Measurements from ENCODE around the gene ELMO1.

The ELMO1 gene

DNA sequence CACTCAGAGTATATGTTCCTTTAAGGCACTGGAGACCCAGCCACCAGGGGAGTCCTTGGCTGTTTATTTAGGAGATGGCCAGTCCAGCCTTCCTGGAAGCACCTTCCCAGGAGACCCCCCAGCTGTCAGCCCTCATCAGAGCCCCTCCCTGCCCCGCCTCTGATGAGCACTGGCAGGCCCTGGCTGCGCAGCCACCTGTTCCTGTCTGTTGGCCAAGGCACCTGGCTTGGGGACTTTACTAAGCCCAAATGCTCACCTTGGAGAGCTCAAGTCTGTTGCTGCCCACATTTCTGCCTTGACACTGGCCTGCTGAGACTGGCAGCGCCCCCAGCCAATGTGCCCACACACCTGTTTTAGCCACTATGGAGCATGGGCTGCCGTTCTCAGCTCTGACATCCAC is 124.7 kb downstream of the ELMO1 start:
- no peaks in the 10 kb centered on the region for H3K9me3 ChIP-seq (ENCODE audit: control insufficient read depth, low read length)
- H3K27me3 ChIP-seq (ENCODE audit: control insufficient read depth, insufficient read depth, low read length), result no peaks in the 10 kb centered on the region
- H3K4me2 ChIP-seq (ENCODE audit: low read length), result no peak overlapping the region
- TF ChIP-seq, protein P1, sequence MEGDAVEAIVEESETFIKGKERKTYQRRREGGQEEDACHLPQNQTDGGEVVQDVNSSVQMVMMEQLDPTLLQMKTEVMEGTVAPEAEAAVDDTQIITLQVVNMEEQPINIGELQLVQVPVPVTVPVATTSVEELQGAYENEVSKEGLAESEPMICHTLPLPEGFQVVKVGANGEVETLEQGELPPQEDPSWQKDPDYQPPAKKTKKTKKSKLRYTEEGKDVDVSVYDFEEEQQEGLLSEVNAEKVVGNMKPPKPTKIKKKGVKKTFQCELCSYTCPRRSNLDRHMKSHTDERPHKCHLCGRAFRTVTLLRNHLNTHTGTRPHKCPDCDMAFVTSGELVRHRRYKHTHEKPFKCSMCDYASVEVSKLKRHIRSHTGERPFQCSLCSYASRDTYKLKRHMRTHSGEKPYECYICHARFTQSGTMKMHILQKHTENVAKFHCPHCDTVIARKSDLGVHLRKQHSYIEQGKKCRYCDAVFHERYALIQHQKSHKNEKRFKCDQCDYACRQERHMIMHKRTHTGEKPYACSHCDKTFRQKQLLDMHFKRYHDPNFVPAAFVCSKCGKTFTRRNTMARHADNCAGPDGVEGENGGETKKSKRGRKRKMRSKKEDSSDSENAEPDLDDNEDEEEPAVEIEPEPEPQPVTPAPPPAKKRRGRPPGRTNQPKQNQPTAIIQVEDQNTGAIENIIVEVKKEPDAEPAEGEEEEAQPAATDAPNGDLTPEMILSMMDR (IDR thresholded peaks at IDR 0.05), result no peak
- no peak overlapping the region for H3K27ac ChIP-seq
- no peaks in the 10 kb centered on the region for H3K36me3 ChIP-seq (ENCODE audit: control insufficient read depth, insufficient read depth, low read length)
- H3K4me1 ChIP-seq, result no peaks in the 10 kb centered on the region
- no peak overlapping the region for H2AFZ ChIP-seq
- no peak overlapping the region for H3K4me3 ChIP-seq (ENCODE audit: low read depth, low read length)
- no peaks in the 10 kb centered on the region for H3K79me2 ChIP-seq
- H3K9ac ChIP-seq, result no peak overlapping the region

DNA sequence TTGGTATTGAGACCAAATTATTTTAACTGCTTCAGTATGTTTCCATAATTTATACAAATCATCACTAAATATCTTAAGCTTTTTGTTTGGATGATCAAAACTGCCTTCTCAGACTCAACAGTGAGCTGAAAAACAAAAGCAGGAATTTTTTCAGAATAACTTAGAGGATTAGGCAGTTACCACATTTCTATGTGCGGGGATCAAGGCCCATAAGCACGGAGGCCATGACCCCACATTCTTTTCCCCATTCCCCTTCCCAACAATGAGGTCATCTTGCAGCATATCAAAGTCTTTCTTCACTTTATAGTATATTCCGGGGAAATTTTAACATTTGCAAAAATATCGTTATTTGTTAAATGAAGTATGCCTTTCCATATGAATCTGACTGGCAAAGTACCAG is 125.8 kb downstream of the ELMO1 start:
- Histone ChIP-seq H3K27me3 (ENCODE audit: control insufficient read depth, insufficient read depth, low read length) (no peaks in the 10 kb centered on the region), H3K79me2 (no peaks in the 10 kb centered on the region), H3K4me3 (ENCODE audit: low read depth, low read length) (no peak overlapping the region), H3K9me3 (ENCODE audit: control insufficient read depth, low read length) (no peaks in the 10 kb centered on the region), H3K36me3 (ENCODE audit: control insufficient read depth, insufficient read depth, low read length) (no peaks in the 10 kb centered on the region), H3K9ac (no peak overlapping the region), H3K27ac (no peak overlapping the region), H3K4me1 (no peaks in the 10 kb centered on the region), H3K4me2 (ENCODE audit: low read length) (no peak overlapping the region), H2AFZ (no peak overlapping the region)
- TF ChIP-seq, protein P1 (IDR thresholded peaks at IDR 0.05), result no peak

DNA sequence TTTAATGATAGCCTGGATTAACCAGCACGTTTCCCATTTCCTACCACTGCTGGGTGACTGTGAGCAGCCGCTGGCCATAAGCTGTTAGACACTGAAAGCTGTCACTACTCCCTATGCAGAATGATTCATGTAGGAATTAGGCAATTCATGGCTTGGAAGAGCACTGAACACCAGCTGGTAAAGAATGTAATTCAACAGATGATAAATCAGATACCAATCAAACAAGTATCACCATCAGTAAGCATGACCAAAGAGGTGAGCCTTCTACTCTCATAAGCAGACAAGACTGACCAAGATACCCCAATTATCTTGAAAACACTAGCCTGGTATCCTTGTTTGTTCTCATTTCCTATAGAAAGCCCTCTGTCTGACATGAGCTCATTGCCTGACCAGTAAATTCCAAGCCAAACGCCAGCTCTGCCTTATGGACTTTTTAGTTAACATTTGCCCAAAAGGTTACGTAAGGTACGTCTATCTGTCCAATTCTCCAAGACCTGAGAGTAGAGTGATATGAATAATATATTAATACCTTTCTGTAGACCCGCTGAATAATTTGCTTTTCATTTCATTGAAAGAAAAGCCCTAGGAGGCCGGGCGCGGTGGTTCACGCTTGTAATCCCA is 127.7 kb downstream of the ELMO1 start:
- H2AFZ ChIP-seq, result no peak overlapping the region

DNA sequence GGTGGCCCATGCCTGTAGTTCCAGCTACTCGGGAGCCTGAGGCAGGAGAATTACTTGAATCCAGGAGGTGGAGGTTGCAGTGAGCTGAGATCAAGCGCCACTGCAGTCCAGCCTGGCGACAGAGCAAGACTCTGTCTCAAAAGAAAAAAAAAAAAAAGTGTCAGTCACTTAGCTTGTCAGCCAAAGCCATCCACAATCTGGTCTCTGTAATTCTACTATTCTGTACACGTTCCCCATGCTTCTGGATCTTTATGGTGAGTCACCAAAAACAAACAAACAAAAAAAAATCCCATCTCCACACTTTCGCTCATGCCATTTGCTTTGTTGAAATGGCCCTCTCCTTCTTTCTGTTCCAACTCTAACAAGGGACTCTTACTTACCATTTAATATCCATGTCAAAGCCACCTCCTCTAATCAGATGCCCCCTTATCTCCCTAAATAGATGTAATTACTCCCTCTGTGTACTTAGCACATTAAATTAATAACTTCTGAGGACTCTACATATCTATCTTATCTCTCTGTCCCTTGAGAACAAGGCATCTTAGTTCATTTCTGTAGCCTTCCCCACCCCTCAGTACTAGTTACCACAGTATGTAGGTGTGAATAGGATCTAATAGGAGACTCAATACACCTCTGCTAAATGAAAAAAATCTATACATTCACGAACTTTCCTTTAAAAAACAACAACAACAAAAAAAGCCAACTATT is 128.4 kb downstream of the ELMO1 start:
- no peaks in the 10 kb centered on the region for H3K36me3 ChIP-seq (ENCODE audit: control insufficient read depth, insufficient read depth, low read length)
- H2AFZ ChIP-seq, result no peak overlapping the region
- H3K79me2 ChIP-seq, result no peaks in the 10 kb centered on the region
- no peak overlapping the region for H3K4me3 ChIP-seq (ENCODE audit: low read depth, low read length)
- no peaks in the 10 kb centered on the region for H3K27me3 ChIP-seq (ENCODE audit: control insufficient read depth, insufficient read depth, low read length)
- no peaks in the 10 kb centered on the region for H3K9me3 ChIP-seq (ENCODE audit: control insufficient read depth, low read length)
- no peak overlapping the region for H3K9ac ChIP-seq
- TF ChIP-seq, protein P1 (IDR thresholded peaks at IDR 0.05), result no peak
- H3K4me1 ChIP-seq, result no peaks in the 10 kb centered on the region
- H3K27ac ChIP-seq, result no peak overlapping the region
- no peak overlapping the region for H3K4me2 ChIP-seq (ENCODE audit: low read length)

More for the DNA sequence above, 127.7 kb downstream of the ELMO1 start:
- Histone ChIP-seq H3K4me3 (ENCODE audit: low read depth, low read length) (no peak overlapping the region), H3K27ac (no peak overlapping the region), H3K36me3 (ENCODE audit: control insufficient read depth, insufficient read depth, low read length) (no peaks in the 10 kb centered on the region), H3K4me2 (ENCODE audit: low read length) (no peak overlapping the region), H3K27me3 (ENCODE audit: control insufficient read depth, insufficient read depth, low read length) (no peaks in the 10 kb centered on the region), H3K79me2 (no peaks in the 10 kb centered on the region), H3K4me1 (no peaks in the 10 kb centered on the region), H3K9ac (no peak overlapping the region), H3K9me3 (ENCODE audit: control insufficient read depth, low read length) (no peaks in the 10 kb centered on the region)
- TF ChIP-seq, protein P1 (IDR thresholded peaks at IDR 0.05), result no peak

DNA sequence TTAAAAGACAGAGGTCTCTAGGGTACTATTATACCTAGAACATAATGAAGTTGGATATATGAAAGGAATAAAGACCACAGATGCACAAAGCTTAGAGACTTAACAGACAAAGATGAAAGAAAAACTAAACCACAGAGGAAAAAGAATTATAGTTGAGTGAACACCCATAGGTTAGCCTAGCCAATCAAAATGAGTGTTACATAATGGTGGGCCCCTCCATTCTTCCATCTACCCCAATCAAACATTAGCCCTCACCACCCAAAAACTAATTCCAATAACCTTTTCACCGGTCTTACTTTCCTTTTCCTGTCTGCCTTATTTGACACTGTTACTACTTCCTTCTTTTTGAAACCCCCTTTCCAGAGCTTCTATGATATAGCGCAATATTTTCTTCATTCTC is 130.1 kb downstream of the ELMO1 start:
- Histone ChIP-seq H3K27me3 (ENCODE audit: control insufficient read depth, insufficient read depth, low read length) (no peaks in the 10 kb centered on the region), H3K79me2 (no peaks in the 10 kb centered on the region), H3K27ac (no peak overlapping the region), H3K4me3 (ENCODE audit: low read depth, low read length) (no peak overlapping the region), H3K4me2 (ENCODE audit: low read length) (no peak overlapping the region), H3K36me3 (ENCODE audit: control insufficient read depth, insufficient read depth, low read length) (no peaks in the 10 kb centered on the region), H3K4me1 (no peaks in the 10 kb centered on the region), H3K9me3 (ENCODE audit: control insufficient read depth, low read length) (no peaks in the 10 kb centered on the region), H3K9ac (no peak overlapping the region), H2AFZ (no peak overlapping the region)
- TF ChIP-seq, protein P1 (IDR thresholded peaks at IDR 0.05), result no peak
